GM19397 (cell line): Measurements from ENCODE around the gene MRTFA.
A peak's percentile ranks its signal among the peaks of the same experiment; 100 is the strongest.
"Not testable (repeated sequence)": the region's sequence is repeated elsewhere in the genome, so short reads cannot be mapped to it uniquely, and the experiment has no call there.

Experiments used
- ATAC-seq: cut with Tn5 transposase; IDR thresholded peaks from one replicate; pipeline ENCODE4 v1.9.1; 2021; ENCODE audit warnings: mild to moderate bottlenecking, moderate library complexity; ENCODE audit not compliant: unreplicated experiment

The MRTFA gene

GRCh38 chr22:40660730-40661129 lies 24.2 kb upstream of the MRTFA start:
- no peak for ATAC-seq

- ATAC-seq, result no peak
Measured at GRCh38 chr22:40659166-40659565, 22.6 kb upstream of the MRTFA start.

GRCh38 chr22:40656651-40657050 lies 20.1 kb upstream of the MRTFA start:
- not testable (repeated sequence) for ATAC-seq

- ATAC-seq, result not testable (repeated sequence)
Measured at GRCh38 chr22:40655941-40656340, 19.4 kb upstream of the MRTFA start.

- no peak for ATAC-seq
Measured at GRCh38 chr22:40654522-40655167, 18.1 kb upstream of the MRTFA start.

- no peak for ATAC-seq
Measured at GRCh38 chr22:40653361-40653760, 16.8 kb upstream of the MRTFA start.

GRCh38 chr22:40651563-40652501 lies 15.3 kb upstream of the MRTFA start:
- no peak for ATAC-seq

- ATAC-seq, result no peak
Measured at GRCh38 chr22:40651057-40651456, 14.5 kb upstream of the MRTFA start.

GRCh38 chr22:40648386-40648785 lies 11.9 kb upstream of the MRTFA start:
- ATAC-seq, result no peak

- no peak for ATAC-seq
Measured at GRCh38 chr22:40645579-40646197, 9.2 kb upstream of the MRTFA start.

- ATAC-seq, result no peak
Measured at GRCh38 chr22:40642316-40642715, 5.8 kb upstream of the MRTFA start.

- ATAC-seq, result no peak
Measured at GRCh38 chr22:40641269-40641668, 4.8 kb upstream of the MRTFA start.

GRCh38 chr22:40638261-40638660 lies 1.7 kb upstream of the MRTFA start:
- no peak for ATAC-seq

- no peak for ATAC-seq
Measured at GRCh38 chr22:40637183-40638150, 948 bp upstream of the MRTFA start.

- peak; percentile 22 for ATAC-seq
Measured at GRCh38 chr22:40635940-40636379, 559 bp downstream of the MRTFA start.

GRCh38 chr22:40635043-40635939 lies 1.2 kb downstream of the MRTFA start:
- no peak for ATAC-seq

GRCh38 chr22:40634119-40634903 lies 2.2 kb downstream of the MRTFA start:
- ATAC-seq, result no peak

GRCh38 chr22:40633036-40633435 lies 3.5 kb downstream of the MRTFA start:
- no peak for ATAC-seq

- ATAC-seq, result no peak
Measured at GRCh38 chr22:40631925-40632324, 4.6 kb downstream of the MRTFA start.
